ENCODE measurements around the gene XRCC3.

Gene XRCC3

GRCh38 chr14:103753774-103754173 lies 38.5 kb upstream of the XRCC3 start:
- no peak for TF ChIP-seq CTCF (conservative IDR thresholded peaks at IDR 0.05; ENCODE audit: low read depth, low read length)
- no peak for DNase-seq (ENCODE audit: low read depth)
- no peak overlapping the region for H3K4me3 ChIP-seq (ENCODE audit: low read length)

GRCh38 chr14:103749860-103750259 lies 34.6 kb upstream of the XRCC3 start:
- no peak overlapping the region for H3K4me3 ChIP-seq (ENCODE audit: low read length)
- TF ChIP-seq CTCF (conservative IDR thresholded peaks at IDR 0.05; ENCODE audit: low read depth, low read length) = no peak
- DNase-seq (ENCODE audit: low read depth) = no peak

- H3K4me3 ChIP-seq (ENCODE audit: low read length) = no peak overlapping the region
- no peak for TF ChIP-seq CTCF (conservative IDR thresholded peaks at IDR 0.05; ENCODE audit: low read depth, low read length)
- DNase-seq (ENCODE audit: low read depth) = no peak
Measured at GRCh38 chr14:103749452-103749851, 34.2 kb upstream of the XRCC3 start.

- no peak for DNase-seq (ENCODE audit: low read depth)
- TF ChIP-seq CTCF (conservative IDR thresholded peaks at IDR 0.05; ENCODE audit: low read depth, low read length) = no peak
- no peak overlapping the region for H3K4me3 ChIP-seq (ENCODE audit: low read length)
Measured at GRCh38 chr14:103748534-103748857, 33.2 kb upstream of the XRCC3 start.

- DNase-seq (ENCODE audit: low read depth) = no peak
- no peak overlapping the region for H3K4me3 ChIP-seq (ENCODE audit: low read length)
- TF ChIP-seq CTCF (conservative IDR thresholded peaks at IDR 0.05; ENCODE audit: low read depth, low read length) = no peak
Measured at GRCh38 chr14:103746701-103747100, 31.4 kb upstream of the XRCC3 start.

GRCh38 chr14:103745424-103745823 lies 30.2 kb upstream of the XRCC3 start:
- no peak for TF ChIP-seq CTCF (conservative IDR thresholded peaks at IDR 0.05; ENCODE audit: low read depth, low read length)

GRCh38 chr14:103744621-103745395 lies 29.6 kb upstream of the XRCC3 start:
- no peak overlapping the region for H3K4me3 ChIP-seq (ENCODE audit: low read length)
- TF ChIP-seq CTCF (conservative IDR thresholded peaks at IDR 0.05; ENCODE audit: low read depth, low read length) = no peak
- no peak for DNase-seq (ENCODE audit: low read depth)

More at GRCh38 chr14:103745424-103745823, 30.2 kb upstream of the XRCC3 start:
- H3K4me3 ChIP-seq (ENCODE audit: low read length) = no peak overlapping the region
- no peak for DNase-seq (ENCODE audit: low read depth)
